CD4-positive, alpha-beta T cell treated with Interleukin-15 for 1 hour (primary cell): Measurements from ENCODE around the gene SYTL1.

ENCODE experiments used
- DNase-seq: peaks from one replicate; pipeline ENCODE4 v3.0.0-alpha.2; 2020

Gene SYTL1

GRCh38 chr1:27349784-27350662 is 8.2 kb downstream of the SYTL1 start:
- DNase-seq, result no peak

GRCh38 chr1:27350663-27351540 is 9.1 kb downstream of the SYTL1 start:
- no peak for DNase-seq

GRCh38 chr1:27351541-27352107 is 9.8 kb downstream of the SYTL1 start:
- no peak for DNase-seq

- DNase-seq, result no peak
Measured at GRCh38 chr1:27353166-27353565, 11.3 kb downstream of the SYTL1 start.

- no peak for DNase-seq
Measured at GRCh38 chr1:27353629-27354028, 11.8 kb downstream of the SYTL1 start.

- DNase-seq, result no peak
Measured at GRCh38 chr1:27355683-27356082, 13.9 kb downstream of the SYTL1 start.

GRCh38 chr1:27356277-27356618 is 14.4 kb downstream of the SYTL1 start:
- no peak for DNase-seq

- peak; percentile 35 for DNase-seq
Measured at GRCh38 chr1:27356619-27357280, 14.9 kb downstream of the SYTL1 start.

GRCh38 chr1:27357281-27358037 is 15.6 kb downstream of the SYTL1 start:
- peak; percentile 83 for DNase-seq

- DNase-seq, result no peak
Measured at GRCh38 chr1:27358038-27358927, 16.5 kb downstream of the SYTL1 start.

- DNase-seq, result no peak
Measured at GRCh38 chr1:27358928-27359313, 17.1 kb downstream of the SYTL1 start.

- DNase-seq, result no peak
Measured at GRCh38 chr1:27359822-27360158, 18.0 kb downstream of the SYTL1 start.

- peak; percentile 44 for DNase-seq
Measured at GRCh38 chr1:27360159-27361043, 18.6 kb downstream of the SYTL1 start.

- DNase-seq, result no peak
Measured at GRCh38 chr1:27361044-27361402, 19.2 kb downstream of the SYTL1 start.

GRCh38 chr1:27361553-27361952 is 19.7 kb downstream of the SYTL1 start:
- DNase-seq, result no peak

- DNase-seq, result no peak
Measured at GRCh38 chr1:27363766-27364695, 22.2 kb downstream of the SYTL1 start.

GRCh38 chr1:27364696-27365371 is 23.0 kb downstream of the SYTL1 start:
- DNase-seq, result no peak

GRCh38 chr1:27365372-27366112 is 23.7 kb downstream of the SYTL1 start:
- DNase-seq, result peak; percentile 77
